GM18511 (cell line): ENCODE results near the gene PDHB.
"Not testable (repeated sequence)": the region's sequence is repeated elsewhere in the genome, so short reads cannot be mapped to it uniquely, and the experiment has no call there.

Source experiments
- ATAC-seq: cut with Tn5 transposase; IDR thresholded peaks from one replicate; pipeline ENCODE4 v1.9.1; 2021; ENCODE audit warnings: mild to moderate bottlenecking, moderate library complexity; ENCODE audit not compliant: unreplicated experiment

The PDHB gene

DNA sequence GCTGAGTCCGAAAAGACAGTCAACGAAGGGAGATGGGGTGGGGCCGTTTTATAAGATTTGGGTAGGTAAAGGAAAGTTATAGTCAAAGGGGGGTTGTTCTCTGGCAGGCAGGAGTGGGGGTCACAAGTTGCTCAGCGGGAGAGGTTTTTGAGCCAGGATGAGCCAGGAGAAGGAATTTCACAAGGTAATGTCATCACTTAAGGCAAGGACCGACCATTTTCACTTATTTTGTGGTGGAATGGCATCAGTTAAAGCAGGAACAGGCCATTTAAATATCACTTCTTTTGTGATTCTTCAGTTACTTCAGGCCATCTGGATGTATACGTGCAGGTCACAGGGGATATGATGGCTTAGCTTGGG lies 7.3 kb upstream of the PDHB start:
- not testable (repeated sequence) for ATAC-seq

DNA sequence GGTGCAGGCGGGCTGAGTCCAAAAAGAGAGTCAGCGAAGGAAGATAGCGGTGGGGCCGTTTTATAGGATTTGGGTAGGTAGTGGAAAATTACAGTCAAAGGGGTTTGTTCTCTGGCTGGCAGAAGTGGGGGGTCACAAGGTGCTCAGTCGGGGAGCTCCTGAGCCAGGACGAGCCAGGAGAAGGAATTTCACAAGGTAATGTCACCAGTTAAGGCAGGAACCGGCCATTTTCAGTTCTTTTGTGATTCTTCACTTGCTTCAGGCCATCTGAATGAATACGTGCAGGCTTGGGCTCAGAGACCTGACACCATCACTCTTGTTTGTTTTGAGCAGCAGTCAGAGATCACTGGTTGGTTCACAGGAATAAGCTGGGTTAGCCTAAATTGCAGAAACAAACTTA lies 3.6 kb upstream of the PDHB start:
- ATAC-seq: not testable (repeated sequence)

DNA sequence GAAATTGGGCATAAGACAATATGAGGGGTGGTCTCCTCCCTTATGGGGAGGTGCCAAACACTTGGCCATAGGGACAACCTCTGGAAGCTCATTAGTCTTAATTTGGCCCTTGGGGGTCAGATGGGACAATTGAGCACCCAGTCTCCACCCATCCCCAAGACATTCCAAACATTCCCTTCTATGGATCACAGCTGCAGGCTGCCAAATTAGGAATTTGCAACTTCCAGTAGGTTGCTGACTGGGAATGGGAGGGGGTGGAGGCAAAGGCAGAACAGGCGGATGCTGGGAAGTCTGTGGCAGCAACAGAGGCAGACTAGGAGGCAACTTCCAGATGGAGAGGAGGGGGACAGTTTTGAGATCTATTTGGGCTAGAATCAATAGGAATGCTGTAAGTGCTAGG lies 1.4 kb upstream of the PDHB start:
- no peak for ATAC-seq

DNA sequence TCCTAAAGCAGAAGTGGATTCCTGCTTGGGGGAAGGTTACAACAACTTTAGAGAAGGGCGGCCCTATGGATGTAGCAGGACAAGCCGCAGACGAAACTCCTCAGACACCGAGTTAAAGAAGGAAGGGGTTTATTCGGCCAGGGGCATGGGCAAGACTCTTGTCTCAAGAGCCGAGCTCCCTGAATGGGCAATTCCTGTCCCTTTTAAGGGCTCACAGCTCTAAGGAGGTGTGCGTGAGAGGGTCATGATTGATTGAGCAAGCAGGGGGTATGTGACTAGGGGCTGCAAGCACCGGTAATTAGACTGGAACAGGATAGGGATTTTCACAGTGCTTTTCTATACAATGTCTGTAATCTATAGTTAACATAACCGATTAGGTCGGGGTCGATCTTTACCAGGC lies 879 bp upstream of the PDHB start:
- no peak for ATAC-seq

DNA sequence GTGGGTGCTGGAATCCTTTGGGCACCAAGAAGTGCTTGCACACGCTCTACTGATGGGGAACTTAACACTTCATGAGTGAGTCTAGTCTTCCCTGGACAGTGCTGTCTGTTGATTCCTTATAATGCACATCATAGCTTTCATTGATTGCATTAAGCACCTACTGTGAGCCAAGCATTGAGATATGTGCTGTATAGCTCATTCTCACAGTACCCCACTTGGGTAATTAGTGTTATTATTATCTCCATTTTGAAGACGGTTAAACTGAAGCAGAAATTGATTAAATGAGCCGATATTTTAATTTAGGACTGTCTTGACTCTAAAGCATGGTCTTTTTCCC lies 504 bp upstream of the PDHB start:
- no peak for ATAC-seq

DNA sequence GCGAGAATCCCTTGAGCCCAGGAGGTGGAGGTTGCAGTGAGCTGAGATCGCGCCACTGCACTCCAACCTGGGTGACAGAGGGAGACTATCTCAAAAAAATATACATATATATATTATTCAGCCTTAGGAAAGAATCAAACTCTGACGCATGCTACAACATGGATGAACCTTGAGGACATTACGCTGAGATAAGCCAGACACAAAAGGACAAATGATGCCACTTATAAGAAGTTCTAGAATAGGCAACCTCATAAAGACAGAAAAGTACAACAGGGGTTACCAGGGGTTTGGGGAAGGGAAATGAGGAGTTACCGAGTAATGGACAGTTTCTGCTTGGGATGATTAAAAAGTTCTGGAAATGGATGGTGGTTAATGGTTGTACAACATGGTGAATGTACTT lies 727 bp downstream of the PDHB start:
- no peak for ATAC-seq

DNA sequence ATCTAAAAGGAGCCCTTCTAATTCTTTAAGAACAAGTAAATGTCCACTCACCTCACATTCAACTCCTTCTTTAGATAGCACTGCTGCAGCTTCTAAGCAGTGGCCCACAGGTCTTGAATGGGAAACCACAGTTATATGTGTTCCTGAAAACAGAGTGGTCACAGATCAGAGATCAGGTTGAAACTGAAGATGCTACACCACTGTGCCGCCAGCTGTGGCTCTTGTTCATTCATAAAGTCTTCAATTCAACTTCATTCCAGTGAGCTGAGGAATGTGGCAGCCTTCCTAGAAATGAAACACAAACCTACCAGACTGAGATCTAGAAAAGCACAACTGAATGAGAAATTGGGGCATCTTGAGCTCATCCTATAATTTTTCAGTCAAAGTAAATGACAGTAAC lies 4.0 kb downstream of the PDHB start:
- peak; percentile 39 for ATAC-seq

DNA sequence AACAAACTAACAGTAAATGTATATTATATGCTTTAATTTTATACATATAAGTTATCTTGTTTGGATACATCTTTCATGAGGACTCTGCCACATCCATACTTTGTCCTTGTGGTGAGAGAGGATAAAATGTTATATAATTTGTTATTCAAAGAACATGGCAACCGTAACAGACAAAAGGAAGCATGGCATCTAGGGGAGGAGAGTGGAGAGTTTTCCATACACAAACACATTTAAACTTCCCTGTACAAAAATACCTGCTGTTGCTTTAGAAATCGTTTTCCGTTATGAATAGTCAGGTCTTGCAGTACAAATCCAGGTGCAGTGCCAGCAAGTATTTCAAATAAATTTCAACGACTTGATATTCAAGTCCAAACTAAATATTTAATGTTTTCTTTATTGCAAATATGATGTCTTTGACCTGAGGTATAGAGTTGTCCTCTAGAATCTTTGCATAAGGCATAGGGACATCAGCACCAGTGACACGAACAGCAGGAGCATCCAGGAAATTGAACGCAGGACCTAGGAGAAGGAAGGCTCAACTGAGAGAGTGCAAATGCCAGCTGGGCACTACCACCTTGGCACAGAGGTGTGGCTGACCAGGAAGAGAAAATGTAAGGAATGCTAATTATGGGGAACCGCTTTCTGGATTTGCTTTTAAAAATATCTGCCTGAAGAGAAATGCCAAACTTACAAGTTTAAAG lies 5.8 kb downstream of the PDHB start:
- no peak for ATAC-seq

DNA sequence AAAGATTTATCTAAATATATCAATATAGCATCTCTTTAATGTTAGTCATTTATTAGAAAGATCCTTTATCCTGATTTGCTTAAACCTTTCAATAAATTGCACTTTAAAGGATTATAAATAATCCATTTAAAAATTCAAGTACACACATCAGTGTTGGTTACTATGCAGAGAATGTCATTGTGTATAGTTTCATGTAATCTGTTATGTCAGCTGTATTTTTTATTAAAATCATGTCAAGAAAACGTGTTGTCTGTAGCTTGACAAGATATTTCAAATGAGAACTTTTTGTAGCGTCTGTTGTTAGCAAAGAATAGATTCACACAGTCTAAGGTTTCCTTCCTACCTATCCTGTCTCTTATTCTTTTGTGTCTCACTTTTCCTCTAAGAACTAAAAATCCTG lies 7.8 kb downstream of the PDHB start:
- ATAC-seq: no peak

DNA sequence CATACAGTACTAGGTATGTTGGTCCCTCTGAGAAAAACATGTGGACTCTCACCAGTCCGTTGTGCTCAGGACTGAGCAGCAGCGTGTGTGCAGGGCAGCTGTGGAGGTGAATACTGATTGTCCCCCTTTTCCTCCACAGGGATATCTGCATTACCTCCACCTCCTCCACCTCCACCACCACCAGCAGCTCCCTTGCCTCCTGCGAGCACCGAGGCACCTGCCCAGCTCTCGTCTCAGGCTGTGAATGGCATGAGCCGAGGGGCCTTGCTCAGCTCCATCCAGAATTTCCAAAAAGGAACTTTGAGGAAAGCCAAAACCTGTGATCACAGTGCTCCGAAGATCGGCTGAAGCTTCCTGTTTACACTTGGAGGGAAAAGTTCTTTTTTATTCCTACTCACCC lies 9.0 kb downstream of the PDHB start:
- ATAC-seq: no peak

DNA sequence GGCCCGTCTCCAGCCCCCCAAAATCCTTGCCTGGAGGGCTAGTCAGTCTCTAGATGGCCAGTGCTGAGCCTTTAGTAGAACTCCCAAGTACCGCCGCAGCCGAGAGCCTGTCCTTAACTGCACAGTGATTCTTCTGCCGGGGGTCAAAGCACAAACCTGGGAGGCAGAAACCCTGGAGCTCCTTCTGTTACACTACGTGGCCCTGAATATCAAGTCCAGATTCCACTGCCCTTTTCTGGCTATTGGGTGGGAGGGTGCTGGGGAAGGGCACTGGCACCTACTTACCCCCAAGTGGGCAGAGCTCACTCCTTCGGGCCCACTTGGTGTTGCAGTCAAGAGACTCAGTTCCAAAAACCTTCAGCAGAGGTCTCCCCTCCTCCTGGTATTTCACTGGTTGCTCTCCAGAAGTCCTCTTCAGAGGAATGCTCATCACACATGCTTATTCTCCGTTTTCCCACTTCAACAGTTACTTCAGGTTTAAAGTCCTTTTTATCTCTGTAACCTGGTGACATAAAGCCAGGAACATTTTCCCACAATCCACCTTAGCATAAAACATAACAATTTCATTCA lies 10.8 kb downstream of the PDHB start:
- no peak for ATAC-seq

DNA sequence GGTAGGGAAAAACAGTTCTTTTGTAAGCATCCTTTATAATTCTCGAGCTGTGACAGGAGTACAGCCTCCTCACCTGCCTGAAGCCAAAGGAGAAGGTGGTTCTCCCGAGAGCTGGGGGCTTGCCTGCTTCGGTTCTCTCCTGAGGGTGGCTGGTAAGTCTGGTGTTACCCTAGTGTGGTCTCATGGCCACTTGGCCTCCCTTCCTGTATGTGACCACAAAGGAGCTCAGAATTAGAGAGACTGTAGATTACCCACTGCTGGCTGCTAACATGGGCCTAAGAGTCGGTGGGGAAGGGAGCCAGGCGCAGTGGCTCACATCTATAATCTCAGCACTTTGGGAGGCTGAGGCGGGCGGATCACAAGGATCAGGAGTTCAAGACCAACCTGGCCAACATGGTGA lies 12.6 kb downstream of the PDHB start:
- no peak for ATAC-seq

DNA sequence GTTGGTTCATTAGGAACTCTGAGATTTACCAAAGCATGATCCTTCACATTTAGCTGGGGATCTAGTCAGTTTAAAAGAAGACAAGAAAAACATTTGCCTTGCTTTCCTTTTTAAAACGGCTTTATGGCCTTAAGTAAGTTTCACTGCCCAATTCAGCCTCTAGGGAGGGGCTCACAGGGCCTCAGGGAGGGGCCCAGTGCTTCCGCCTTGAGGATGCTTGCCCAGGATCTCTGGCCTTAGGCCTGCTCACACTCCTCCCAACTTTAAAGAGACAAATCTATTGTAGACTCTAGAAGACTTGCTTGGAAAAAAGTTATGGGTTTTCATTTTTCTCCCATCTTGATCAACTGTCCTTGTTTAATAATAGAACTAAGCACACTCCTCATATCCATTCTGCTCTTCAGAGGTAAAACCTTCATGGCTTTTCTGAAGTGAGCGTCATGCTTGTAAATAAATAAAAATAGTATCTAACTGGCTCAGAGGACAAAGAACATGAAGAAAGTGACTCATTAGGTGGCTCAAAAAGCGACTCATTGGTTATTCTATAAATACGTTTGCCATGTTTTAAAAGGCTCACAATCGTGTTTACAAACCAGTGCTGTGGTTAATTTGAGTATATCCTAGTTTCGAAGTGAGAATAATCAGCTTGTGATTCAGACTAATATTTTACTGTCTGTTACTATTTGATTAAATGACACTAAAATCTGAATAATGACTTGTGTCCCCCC lies 13.7 kb downstream of the PDHB start:
- peak; percentile 84 for ATAC-seq

DNA sequence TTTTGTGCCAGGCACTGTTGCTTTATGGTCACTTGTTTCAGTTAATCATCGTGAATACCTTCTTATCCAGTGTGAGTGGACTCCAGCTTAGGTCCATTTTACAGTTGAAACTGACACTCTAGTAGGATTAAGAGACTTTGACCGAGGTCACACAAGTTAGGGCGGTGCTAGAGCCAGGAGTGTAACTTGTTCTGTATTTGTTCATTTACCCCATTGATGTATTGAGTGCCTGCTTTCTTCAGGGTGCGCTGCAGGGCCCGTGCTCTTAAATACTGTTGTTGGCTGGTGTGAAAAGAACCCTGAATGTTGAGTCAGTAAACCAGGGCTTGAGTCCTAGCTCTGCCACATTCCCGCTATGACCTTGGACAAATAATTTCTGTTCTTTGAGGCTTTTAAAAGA lies 15.4 kb downstream of the PDHB start:
- no peak for ATAC-seq

DNA sequence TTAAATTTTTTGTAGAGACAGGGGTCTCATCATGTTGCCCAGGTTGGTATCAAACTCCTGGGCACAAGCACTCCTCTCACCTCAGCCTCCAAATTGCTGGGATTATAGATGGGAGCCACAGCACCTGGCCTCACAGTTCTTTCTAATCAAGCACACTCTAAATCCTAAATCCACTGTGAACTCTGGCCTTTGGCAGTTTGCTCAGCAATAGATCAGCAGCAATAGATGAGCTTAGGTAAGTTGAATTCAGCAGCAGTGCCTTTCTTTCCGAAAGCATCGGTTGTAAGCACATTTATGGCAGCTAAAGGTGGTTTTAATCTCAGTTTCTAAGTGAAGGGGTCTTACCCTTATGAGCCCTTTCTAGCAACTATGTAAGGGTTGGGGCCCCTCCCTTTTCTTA lies 16.6 kb downstream of the PDHB start:
- ATAC-seq: no peak

DNA sequence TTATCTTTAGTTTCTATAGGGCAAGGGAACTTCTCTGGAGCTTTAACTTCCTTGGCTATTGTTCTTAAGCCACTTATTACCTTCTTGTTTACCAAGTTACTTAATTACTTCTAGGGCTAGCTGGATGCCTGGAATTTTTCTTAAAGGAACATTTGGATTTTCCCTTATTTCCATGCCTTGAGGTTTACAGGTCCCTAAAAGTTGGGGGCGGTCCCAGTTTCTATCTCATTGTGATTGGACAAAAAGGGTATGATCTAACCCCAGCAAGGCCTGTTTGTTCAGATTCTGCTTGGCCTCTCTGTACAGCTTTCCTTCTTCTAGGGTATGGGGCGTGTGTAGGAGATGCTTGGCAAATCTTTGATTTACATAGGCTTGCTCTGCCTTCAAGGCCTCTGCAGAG lies 17.4 kb downstream of the PDHB start:
- no peak for ATAC-seq

DNA sequence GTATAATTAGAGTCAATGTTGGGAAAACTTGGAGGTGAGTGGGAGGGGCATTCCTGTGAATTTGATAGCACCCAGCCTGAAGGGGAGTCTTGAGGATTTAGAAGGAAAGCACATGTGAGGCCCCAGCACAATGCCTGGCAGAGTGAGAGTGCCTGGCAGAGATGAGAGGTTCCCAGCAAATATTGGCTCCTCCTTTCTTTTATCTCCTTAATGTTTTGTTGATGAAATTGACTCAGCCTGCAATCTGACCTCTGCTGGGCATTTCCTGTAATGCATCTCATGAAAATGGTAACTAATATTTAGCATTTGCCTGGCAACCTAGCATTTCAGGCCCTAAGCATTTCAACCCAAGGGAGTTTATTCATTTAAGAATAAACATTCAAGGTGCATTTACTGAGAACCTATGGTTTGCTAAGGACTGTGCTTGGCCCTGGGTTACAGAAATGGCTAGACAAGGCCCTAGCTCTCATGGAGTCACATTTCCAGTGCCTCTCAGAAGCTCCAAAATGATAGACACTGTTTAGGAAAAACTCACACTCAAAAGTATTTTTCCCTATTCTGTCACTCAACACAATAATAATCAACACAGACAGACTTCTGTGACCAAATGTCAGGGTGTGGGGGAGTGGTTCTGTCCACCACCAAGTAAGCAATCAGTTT lies 19.0 kb downstream of the PDHB start:
- no peak for ATAC-seq

DNA sequence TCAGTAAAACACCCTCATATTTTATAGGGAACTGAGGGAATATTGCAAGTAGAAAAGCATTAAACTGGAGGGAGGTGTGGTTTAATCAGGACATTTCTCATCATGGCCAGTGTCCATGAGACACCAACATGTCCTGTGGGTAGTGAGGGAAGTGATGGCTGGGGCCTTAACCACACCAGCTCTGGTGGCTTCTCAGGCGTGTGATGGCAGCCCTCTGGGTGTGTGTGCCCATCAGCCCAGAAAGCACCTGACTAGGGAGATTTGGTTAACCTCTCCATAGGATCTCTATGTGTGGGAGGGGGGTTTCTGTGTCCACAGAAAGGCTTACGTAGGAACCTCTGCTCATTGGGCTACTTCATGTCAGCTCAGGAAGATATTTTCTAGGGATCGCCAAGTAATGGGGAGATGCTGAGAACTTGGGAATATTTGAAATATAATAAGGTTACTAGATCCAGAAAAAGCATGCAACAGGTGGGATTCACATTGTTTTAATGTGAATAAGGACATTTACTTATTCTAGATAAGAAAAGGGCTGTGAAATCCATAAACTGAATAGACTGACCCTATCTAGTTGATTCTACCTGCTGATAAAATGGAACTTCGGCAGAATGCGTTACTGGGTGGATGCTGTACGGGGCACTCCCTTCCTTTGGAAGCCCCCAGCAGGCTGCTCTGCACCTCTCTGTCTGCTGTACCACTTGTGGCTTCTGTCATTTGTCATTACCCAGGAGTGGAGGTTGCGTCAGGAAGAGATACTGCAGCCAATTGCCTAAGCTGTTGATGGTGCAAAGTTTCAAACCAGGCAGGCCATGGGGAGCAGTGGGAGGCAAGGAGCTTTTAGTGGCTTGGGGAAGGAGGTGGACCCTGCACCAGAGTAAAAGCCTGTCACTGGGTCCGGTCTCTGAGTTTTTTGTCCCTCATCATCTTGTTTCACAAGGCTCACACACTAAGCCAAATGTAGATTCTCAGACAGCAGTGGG lies 21.5 kb downstream of the PDHB start:
- no peak for ATAC-seq

DNA sequence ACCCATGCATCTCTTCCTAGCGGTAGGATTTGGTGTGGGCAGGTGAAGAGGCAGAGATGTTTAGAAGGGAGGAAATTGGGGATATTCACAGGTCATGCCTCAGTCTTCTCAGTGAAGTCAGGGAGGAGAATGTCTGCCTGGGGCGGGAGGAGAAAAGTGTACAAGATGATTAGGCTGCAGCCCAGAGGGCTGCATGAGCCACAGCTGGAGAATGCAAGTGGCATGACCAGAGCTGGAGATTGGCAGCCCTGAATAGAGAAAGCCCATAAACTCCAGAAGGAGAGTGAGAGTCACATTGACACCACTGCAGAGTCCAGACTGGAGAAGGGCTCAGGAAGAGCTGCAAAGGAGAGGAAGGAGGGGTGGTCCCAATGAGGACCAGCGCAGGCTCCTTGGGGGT lies 22.6 kb downstream of the PDHB start:
- no peak for ATAC-seq

DNA sequence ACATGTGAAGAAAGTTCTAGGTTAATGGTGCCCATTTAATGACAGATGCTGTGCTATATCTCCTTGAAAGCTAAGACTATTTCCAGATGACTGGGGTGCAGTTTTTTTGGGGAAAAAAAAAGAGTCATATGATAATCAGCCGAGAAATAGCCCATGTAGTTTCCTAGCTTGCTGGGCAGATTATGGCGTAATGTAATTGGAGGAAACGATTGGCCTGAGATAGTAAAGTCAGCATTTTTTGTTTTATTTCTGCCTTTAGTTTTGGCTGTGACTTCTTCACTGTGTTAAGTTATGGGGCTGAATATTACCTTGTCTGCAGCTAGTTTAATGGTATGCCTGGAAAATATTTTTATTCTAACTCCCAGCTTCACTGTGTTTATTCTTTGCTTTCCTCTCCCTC lies 24.0 kb downstream of the PDHB start:
- no peak for ATAC-seq

DNA sequence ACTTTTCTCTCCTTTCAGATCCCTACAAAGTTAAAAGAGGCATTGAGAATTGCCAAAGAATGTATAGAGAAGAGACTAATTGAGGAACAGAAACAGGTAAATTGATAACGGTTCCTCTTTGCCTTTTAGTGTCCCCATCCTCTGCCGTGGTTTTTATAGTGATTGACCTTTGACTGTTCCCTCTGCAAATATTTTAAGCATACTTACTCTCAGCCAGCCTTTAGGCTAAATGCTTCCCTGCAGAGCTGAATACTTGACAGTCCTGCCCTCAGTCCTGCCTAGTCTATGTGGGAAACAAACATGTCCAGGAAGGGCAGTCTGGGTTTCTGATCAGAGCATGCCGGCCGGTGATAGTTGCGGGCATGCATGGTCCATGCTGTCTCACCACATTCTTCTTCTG lies 24.7 kb downstream of the PDHB start:
- ATAC-seq: no peak
